GM19452 (cell line): ENCODE results near the gene AIF1.

Source experiments
- ATAC-seq: cut with Tn5 transposase; IDR thresholded peaks from one replicate; pipeline ENCODE4 v1.9.1; 2021; ENCODE audit not compliant: unreplicated experiment

AIF1 gene

GRCh38 chr6:31614684-31615578 lies at the start of gene AIF1:
AIF1 (plus strand) TSS chr6:31615234; CDS start chr6:31615330, 96 bp downstream.
- no peak for ATAC-seq

DNA sequence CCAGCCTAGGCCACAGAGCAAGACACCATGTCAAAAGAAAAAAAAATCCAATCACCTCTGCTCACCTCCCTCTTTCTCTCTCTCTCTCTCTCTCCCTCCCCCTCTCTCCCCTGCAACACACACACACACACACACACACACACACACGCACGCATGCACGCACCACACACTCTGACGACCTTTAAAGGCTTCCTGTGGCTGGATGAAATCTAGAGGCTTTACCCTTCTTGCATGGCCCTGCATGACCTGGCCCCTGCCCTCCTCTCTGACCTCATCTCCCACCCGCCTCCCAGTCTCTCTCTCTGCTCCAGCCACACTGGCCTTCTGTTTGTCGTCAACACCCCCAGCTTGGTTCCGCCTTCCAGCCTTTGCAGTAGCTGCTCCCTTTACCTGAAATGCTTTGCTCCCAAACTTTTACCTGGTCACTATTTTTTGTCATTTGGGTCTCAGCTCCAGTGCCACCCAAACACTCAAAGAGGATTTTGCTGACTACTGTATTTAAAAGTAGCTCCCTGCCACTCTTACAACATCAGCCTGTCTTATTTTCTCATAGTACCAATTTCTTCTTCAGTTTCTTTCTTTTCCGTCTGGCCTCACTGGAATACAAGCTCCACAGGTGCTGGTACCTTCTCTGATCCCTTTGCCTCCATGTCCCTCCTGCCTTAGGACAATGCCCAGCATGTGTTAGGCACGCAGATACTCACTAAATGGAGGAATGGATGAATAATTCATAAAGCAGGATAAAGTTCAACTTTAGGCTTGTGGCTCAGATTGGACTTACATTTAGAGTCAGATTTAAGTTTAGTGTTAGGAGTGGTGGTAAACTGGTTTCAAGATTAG lies 47.3 kb upstream of the AIF1 start:
- no peak for ATAC-seq

DNA sequence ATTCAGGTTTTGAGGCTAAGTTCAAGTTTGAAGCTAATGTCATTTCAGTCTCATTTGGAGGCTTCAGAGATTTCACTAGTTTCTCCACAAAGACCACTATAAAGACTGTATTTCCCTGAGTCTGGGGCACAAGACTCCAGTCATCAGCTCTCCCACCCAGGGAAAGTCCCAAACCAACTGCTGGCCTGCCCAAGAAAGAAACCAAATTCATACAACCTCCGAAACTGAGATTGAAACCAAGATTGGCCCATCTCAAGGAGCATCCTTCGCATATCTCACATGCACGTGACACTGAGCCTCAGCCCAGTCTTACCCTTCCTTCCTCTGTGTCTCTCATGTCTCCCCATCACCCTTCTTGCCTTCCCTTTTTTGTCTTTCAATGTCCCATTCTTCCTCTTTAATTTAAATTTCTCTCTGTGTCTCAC lies 46.5 kb upstream of the AIF1 start:
- peak; percentile 62 for ATAC-seq

- no peak for ATAC-seq
Observed at GRCh38 chr6:31569861-31570536, 45.0 kb upstream of the AIF1 start.

DNA sequence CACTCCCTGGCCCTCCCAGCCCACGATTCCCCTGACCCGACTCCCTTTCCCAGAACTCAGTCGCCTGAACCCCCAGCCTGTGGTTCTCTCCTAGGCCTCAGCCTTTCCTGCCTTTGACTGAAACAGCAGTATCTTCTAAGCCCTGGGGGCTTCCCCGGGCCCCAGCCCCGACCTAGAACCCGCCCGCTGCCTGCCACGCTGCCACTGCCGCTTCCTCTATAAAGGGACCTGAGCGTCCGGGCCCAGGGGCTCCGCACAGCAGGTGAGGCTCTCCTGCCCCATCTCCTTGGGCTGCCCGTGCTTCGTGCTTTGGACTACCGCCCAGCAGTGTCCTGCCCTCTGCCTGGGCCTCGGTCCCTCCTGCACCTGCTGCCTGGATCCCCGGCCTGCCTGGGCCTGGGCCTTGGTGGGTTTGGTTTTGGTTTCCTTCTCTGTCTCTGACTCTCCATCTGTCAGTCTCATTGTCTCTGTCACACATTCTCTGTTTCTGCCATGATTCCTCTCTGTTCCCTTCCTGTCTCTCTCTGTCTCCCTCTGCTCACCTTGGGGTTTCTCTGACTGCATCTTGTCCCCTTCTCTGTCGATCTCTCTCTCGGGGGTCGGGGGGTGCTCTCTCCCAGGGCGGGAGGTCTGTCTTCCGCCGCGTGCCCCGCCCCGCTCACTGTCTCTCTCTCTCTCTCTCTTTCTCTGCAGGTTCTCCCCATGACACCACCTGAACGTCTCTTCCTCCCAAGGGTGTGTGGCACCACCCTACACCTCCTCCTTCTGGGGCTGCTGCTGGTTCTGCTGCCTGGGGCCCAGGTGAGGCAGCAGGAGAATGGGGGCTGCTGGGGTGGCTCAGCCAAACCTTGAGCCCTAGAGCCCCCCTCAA lies 42.8 kb upstream of the AIF1 start, which contains the start of gene LTA:
Gene LTA, plus strand, starts transcription at position 249 of the 871 bp plus-strand sequence. Its CDS starts 454 bp downstream, at position 703.
- peak; percentile 49 for ATAC-seq

- no peak for ATAC-seq
Observed at GRCh38 chr6:31573239-31574105, 41.6 kb upstream of the AIF1 start.

DNA sequence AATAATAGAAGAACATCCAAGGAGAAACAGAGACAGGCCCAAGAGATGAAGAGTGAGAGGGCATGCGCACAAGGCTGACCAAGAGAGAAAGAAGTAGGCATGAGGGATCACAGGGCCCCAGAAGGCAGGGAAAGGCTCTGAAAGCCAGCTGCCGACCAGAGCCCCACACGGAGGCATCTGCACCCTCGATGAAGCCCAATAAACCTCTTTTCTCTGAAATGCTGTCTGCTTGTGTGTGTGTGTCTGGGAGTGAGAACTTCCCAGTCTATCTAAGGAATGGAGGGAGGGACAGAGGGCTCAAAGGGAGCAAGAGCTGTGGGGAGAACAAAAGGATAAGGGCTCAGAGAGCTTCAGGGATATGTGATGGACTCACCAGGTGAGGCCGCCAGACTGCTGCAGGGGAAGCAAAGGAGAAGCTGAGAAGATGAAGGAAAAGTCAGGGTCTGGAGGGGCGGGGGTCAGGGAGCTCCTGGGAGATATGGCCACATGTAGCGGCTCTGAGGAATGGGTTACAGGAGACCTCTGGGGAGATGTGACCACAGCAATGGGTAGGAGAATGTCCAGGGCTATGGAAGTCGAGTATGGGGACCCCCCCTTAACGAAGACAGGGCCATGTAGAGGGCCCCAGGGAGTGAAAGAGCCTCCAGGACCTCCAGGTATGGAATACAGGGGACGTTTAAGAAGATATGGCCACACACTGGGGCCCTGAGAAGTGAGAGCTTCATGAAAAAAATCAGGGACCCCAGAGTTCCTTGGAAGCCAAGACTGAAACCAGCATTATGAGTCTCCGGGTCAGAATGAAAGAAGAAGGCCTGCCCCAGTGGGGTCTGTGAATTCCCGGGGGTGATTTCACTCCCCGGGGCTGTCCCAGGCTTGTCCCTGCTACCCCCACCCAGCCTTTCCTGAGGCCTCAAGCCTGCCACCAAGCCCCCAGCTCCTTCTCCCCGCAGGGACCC lies 40.6 kb upstream of the AIF1 start:
- no peak for ATAC-seq

GRCh38 chr6:31575335-31575901 lies 39.6 kb upstream of the AIF1 start, which contains the start of gene TNF:
TNF (plus strand) TSS chr6:31575565; CDS start chr6:31575742, 177 bp downstream.
- ATAC-seq: no peak

DNA sequence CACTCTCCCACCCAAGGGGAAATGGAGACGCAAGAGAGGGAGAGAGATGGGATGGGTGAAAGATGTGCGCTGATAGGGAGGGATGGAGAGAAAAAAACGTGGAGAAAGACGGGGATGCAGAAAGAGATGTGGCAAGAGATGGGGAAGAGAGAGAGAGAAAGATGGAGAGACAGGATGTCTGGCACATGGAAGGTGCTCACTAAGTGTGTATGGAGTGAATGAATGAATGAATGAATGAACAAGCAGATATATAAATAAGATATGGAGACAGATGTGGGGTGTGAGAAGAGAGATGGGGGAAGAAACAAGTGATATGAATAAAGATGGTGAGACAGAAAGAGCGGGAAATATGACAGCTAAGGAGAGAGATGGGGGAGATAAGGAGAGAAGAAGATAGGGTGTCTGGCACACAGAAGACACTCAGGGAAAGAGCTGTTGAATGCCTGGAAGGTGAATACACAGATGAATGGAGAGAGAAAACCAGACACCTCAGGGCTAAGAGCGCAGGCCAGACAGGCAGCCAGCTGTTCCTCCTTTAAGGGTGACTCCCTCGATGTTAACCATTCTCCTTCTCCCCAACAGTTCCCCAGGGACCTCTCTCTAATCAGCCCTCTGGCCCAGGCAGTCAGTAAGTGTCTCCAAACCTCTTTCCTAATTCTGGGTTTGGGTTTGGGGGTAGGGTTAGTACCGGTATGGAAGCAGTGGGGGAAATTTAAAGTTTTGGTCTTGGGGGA lies 38.9 kb upstream of the AIF1 start:
- no peak for ATAC-seq

DNA sequence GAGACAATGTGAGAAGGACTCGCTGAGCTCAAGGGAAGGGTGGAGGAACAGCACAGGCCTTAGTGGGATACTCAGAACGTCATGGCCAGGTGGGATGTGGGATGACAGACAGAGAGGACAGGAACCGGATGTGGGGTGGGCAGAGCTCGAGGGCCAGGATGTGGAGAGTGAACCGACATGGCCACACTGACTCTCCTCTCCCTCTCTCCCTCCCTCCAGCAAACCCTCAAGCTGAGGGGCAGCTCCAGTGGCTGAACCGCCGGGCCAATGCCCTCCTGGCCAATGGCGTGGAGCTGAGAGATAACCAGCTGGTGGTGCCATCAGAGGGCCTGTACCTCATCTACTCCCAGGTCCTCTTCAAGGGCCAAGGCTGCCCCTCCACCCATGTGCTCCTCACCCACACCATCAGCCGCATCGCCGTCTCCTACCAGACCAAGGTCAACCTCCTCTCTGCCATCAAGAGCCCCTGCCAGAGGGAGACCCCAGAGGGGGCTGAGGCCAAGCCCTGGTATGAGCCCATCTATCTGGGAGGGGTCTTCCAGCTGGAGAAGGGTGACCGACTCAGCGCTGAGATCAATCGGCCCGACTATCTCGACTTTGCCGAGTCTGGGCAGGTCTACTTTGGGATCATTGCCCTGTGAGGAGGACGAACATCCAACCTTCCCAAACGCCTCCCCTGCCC lies 38.0 kb upstream of the AIF1 start:
- no peak for ATAC-seq

- no peak for ATAC-seq
Observed at GRCh38 chr6:31577579-31577966, 37.5 kb upstream of the AIF1 start.

DNA sequence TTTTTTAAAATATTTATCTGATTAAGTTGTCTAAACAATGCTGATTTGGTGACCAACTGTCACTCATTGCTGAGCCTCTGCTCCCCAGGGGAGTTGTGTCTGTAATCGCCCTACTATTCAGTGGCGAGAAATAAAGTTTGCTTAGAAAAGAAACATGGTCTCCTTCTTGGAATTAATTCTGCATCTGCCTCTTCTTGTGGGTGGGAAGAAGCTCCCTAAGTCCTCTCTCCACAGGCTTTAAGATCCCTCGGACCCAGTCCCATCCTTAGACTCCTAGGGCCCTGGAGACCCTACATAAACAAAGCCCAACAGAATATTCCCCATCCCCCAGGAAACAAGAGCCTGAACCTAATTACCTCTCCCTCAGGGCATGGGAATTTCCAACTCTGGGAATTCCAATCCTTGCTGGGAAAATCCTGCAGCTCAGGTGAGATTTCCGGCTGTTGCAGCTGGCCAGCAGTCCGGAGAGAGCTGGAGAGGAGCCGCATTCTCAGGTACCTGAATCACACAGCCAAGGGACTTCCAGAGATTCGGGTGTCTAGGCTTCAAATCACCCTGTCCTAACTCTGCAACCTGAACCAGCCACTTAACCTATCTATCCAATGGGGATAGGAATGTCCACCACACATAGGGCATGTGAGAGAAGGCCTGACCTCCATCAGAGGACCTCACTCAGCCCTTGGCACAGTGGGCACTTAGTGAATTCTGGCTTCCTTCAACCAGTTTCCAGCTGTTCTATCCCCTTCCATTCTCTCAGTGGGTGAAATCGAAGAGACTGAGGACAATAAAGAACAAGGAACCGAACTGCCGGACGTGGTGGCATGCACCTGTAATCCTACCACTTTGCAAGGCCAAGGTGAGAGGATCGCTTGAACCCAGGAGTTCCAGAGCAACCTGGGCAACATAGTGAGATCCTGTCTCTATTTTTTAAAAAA lies 36.6 kb upstream of the AIF1 start:
- ATAC-seq: no peak

GRCh38 chr6:31579119-31579505 lies 35.9 kb upstream of the AIF1 start:
- no peak for ATAC-seq

GRCh38 chr6:31579546-31580437 lies 35.2 kb upstream of the AIF1 start:
- ATAC-seq: no peak

- ATAC-seq: no peak
Observed at GRCh38 chr6:31580438-31580740, 34.6 kb upstream of the AIF1 start.
